Fibroblast of pulmonary artery (primary cell): Measurements from ENCODE around the gene MED13.
"Not testable (repeated sequence)": the region's sequence is repeated elsewhere in the genome, so short reads cannot be mapped to it uniquely, and the experiment has no call there.

Experiments
- DNase-seq: peaks from one replicate; pipeline ENCODE4 v3.0.0-alpha.2; 2010; ENCODE audit warnings: low read depth
- H3K4me3 ChIP-seq: replicated peaks from 2 replicates; pipeline ENCODE4 v1.5.1; 2011; ENCODE audit warnings: low read depth, mild to moderate bottlenecking, control low read depth, low read length, moderate library complexity
- TF ChIP-seq, protein P1 (sequence below): IDR thresholded peaks from 2 replicates; pipeline ENCODE4 v1.5.1; 2011; ENCODE audit warnings: mild to moderate bottlenecking, control low read depth, low read length, inconsistent platforms; ENCODE audit errors: missing control alignments

MED13 gene

GRCh38 chr17:61928101-61928436 lies 137.0 kb downstream of the MED13 start:
- no peak for DNase-seq
- H3K4me3 ChIP-seq = peak overlapping the region; percentile 92
- TF ChIP-seq, protein P1, sequence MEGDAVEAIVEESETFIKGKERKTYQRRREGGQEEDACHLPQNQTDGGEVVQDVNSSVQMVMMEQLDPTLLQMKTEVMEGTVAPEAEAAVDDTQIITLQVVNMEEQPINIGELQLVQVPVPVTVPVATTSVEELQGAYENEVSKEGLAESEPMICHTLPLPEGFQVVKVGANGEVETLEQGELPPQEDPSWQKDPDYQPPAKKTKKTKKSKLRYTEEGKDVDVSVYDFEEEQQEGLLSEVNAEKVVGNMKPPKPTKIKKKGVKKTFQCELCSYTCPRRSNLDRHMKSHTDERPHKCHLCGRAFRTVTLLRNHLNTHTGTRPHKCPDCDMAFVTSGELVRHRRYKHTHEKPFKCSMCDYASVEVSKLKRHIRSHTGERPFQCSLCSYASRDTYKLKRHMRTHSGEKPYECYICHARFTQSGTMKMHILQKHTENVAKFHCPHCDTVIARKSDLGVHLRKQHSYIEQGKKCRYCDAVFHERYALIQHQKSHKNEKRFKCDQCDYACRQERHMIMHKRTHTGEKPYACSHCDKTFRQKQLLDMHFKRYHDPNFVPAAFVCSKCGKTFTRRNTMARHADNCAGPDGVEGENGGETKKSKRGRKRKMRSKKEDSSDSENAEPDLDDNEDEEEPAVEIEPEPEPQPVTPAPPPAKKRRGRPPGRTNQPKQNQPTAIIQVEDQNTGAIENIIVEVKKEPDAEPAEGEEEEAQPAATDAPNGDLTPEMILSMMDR = no peak

GRCh38 chr17:61927208-61928100 lies 137.6 kb downstream of the MED13 start, which contains the start of gene INTS2:
TSS of gene INTS2 (minus strand) at chr17:61927982. CDS start at chr17:61926644, 1,338 bp downstream.
- peak within 1 kb of the TSS; percentile 92 for H3K4me3 ChIP-seq
- TF ChIP-seq, protein P1 = no peak

DNA sequence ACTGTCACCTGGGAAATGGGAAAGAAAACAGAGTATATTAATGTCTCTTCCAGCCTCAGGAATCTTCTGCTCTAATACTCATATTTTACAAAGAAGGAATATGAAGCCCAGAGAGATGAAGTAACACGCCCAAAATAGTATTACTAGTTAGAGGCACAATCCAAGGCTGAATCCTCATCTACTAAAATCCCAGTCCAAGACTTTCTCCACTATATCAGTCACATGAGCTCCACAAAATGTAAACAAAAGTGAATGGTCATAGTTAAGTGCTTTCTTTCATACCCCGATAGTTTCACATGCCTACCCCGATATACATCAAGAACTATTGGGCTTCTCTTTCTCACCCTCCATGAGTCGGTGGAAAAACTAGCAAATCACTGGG lies 138.3 kb downstream of the MED13 start:
- TF ChIP-seq, protein P1 = no peak
- H3K4me3 ChIP-seq = peak overlapping the region; percentile 92
- no peak for DNase-seq

More at GRCh38 chr17:61927208-61928100, 137.6 kb downstream of the MED13 start, which contains the start of gene INTS2:
- DNase-seq = peak; percentile 97

- not testable (repeated sequence) for H3K4me3 ChIP-seq, DNase-seq
Measured at GRCh38 chr17:61915162-61915561, 149.9 kb downstream of the MED13 start.

DNA sequence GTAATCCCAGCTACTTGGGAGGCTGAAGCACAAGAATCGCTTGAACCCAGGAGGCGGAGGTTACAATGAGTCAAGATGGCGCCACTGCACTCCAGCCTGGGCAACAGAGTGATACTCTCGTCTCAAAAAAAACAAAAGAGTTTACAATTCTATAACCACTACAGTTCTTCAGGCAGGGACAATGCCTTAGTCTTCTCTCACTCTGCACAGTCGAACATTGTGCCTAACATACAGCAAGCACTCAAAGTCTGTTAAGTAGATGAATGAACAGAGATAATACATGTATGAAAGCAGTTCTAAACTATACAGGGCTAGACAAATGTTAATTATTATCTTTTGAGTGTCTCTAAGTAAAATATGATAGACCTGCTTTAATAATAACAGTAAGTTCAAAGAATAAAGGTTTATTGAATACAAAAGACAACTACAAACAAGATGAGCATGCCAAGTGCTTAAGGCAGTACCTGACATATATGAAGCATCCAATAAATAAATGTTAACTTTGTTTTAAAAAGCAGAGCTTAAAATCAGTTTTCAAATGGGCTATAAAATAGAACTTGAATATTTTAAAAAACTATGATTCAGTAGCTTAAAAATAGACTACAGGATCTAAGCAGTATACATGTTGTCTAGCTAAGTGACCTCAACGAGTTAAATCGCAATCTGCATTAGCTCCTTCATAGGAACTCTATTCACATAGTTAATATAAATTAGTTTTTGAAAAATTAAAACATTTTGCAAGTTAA lies 156.6 kb downstream of the MED13 start:
- DNase-seq = no peak
- TF ChIP-seq, protein P1 = no peak
- no peak overlapping the region for H3K4me3 ChIP-seq

GRCh38 chr17:61907361-61907760 lies 157.7 kb downstream of the MED13 start:
- no peak for DNase-seq
- TF ChIP-seq, protein P1 = no peak
- no peak overlapping the region for H3K4me3 ChIP-seq

DNA sequence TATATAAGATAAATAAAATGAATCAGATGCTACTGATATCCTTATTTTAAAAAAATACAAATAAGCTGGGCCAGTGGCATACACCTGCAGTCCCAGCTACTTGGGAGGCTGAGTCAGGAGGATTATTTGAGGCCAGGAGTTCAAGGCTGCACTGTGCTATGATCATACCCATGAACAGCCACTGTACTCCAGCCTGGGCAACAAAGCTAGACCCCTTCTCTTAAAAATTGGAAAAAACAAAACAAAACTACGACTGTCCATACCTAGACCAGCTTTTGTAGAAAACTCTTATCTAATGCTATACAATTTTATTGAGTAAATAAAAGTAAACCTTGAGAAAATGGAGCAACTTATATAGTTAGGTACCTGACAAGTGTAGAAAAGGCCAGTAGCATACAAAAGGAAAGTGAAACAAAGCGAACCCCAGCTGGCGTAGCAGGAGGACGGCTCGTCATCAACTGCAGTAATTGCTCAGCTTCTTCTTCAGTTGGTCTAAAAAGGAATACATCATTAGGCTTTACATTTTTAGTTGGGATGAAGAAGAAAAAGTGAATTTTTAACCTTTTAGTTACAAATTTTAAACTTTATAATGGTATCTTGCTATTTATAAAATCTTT lies 160.9 kb downstream of the MED13 start:
- DNase-seq = no peak
- no peak overlapping the region for H3K4me3 ChIP-seq
- TF ChIP-seq, protein P1 = no peak
